Right ventricle myocardium inferior (tissue), 1 donor: Measurements from ENCODE around the gene FAF2. TPM values are rescaled to one million over a fixed set of nuclear protein-coding genes. Genes with fewer than 3 reads are reported as not detected.
A peak's percentile ranks its signal among the peaks of the same experiment; 100 is the strongest.
"Not testable (repeated sequence)": the region's sequence is repeated elsewhere in the genome, so short reads cannot be mapped to it uniquely, and the experiment has no call there.

Experiments used
- ATAC-seq: fragments of 200-7000 bp; cut with Tn5 transposase; one replicate; pipeline ENCODE4 v1.9.1; 2020; ENCODE audit warnings: mild to moderate bottlenecking, moderate library complexity
- DNase-seq: peaks from one replicate; pipeline ENCODE4 v3.0.0; 2021; ENCODE audit errors: missing footprints
- intact Hi-C: fragments of 100-400 bp; cut with DNase I; formaldehyde crosslinking; loops from one replicate; pipeline ENCODE4 v1.11.0; 2022
- total RNA-seq: library from RNA; stranded (reverse); fragmentation: NEBNext Ultra II Directional; extraction: Animal tissue kit (Norgen Biotek cat#: 25700); gene quantifications from one replicate; pipeline ENCODE4 v1.2.1, GENCODE V29; 2021
- donor health status: DM: no; HTN: yes; CAD: no; lungs with severe emphysema.

FAF2 gene
- total RNA-seq, 1 donor from 2014 or later: 15.7 TPM

- DNase-seq (peak; percentile 45), ATAC-seq (no peak)
- intact Hi-C loops: no loop called here
Observed at GRCh38 chr5:176548967-176549444, 100.8 kb downstream of the FAF2 start, which contains the start of gene CDHR2. Gene CDHR2, plus strand, starts transcription at chr5:176549342. Its CDS starts 16,011 bp downstream, at chr5:176565353.

DNA sequence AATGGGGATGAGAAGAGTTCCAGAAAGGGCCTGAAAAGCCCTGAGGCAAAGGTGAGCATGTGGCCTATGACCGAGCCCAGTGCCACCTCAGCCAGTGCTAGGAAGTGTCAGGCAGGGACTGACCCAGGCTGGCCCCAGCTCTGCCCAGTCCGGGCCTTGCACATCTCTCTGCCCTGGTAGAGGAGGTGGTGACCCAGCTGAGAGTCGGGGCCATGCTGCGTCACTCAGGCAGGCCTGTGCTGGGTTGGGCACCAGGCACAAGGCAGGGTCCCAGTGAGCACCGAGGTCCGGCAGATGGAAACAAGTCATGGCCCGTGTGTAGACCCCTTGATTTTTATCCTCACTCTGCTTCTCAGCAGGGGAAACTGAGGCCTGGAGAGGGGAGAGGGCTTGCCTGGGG lies 101.7 kb downstream of the FAF2 start:
- intact Hi-C loops: no loop called here
- ATAC-seq (no peak), DNase-seq (peak; percentile 23)

- intact Hi-C loops: no loop called here
- DNase-seq (peak; percentile 72), ATAC-seq (no peak)
Observed at GRCh38 chr5:176550275-176550831, 102.2 kb downstream of the FAF2 start.

- peak; percentile 15 for DNase-seq
- ATAC-seq, intact Hi-C loops: not testable (repeated sequence)
Observed at GRCh38 chr5:176550937-176551336, 102.8 kb downstream of the FAF2 start.

DNA sequence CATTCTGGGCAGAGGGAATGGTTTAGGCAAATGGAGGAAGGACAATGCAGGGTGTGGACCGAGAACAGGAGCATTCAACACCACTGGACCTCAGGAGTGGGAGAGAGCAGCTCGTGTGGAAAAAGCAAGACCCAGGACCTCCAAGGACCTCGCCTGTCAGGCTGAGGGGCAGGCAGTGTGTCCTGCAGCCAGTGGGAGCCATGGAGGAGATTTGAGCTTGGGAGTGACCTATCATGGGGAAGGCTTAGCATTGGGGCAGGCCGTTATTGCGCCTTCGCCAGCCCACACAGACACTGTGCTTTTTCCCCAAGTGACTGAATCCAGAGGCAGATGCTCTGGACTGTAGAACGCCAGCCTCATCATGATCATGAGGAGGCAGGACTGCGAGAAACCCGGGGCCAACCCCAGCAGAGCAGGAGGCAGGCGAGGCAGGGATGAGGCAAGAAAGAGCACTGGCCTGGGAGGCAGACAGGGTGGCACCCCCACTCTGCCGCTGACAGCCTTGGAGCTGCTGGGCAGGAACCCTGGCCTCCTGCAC lies 104.2 kb downstream of the FAF2 start:
- intact Hi-C loops: no loop called here
- DNase-seq (no peak), ATAC-seq (no peak)

GRCh38 chr5:176553260-176554085 lies 105.3 kb downstream of the FAF2 start:
- intact Hi-C loops: no loop called here
- ATAC-seq (no peak), DNase-seq (peak; percentile 26)

GRCh38 chr5:176557846-176558245 lies 109.7 kb downstream of the FAF2 start:
- intact Hi-C loops: no loop called here
- ATAC-seq (no peak), DNase-seq (peak; percentile 15)

Other genes with a start within 250 kb of the FAF2 start
- 4.1 TPM for gene SIMC1, start 210.0 kb upstream of the FAF2 start, total RNA-seq
- gene KIAA1191, start 86.6 kb upstream of the FAF2 start, total RNA-seq: 76.0 TPM
- gene ARL10, start 82.9 kb upstream of the FAF2 start, total RNA-seq: 5.4 TPM
- gene NOP16, start 59.8 kb upstream of the FAF2 start, total RNA-seq: 22.6 TPM
- gene HIGD2A, start 59.6 kb upstream of the FAF2 start, total RNA-seq: 218 TPM
- gene CLTB, start 31.8 kb upstream of the FAF2 start, total RNA-seq: 217 TPM
- gene RNF44, start 89.0 kb downstream of the FAF2 start, total RNA-seq: 25.5 TPM
- gene CDHR2, start 101.0 kb downstream of the FAF2 start, total RNA-seq: 0.19 TPM
- 0.41 TPM for gene GPRIN1, start 161.8 kb downstream of the FAF2 start, total RNA-seq
- gene SNCB, start 182.1 kb downstream of the FAF2 start, total RNA-seq: not detected
- gene EIF4E1B, start 182.3 kb downstream of the FAF2 start, total RNA-seq: not detected
- 30.0 TPM for gene TSPAN17, start 199.1 kb downstream of the FAF2 start, total RNA-seq